HG03457 (cell line): ENCODE measurements around the gene SLFN12L.
"Not testable (repeated sequence)": the region's sequence is repeated elsewhere in the genome, so short reads cannot be mapped to it uniquely, and the experiment has no call there.

Experiments used
- ATAC-seq: cut with Tn5 transposase; IDR thresholded peaks from one replicate; pipeline ENCODE4 v1.9.1; 2021; ENCODE audit warnings: moderate number of reproducible peaks; ENCODE audit not compliant: unreplicated experiment

The SLFN12L gene

GRCh38 chr17:35543856-35544255, 6.4 kb upstream of the SLFN12L start:
- ATAC-seq, result no peak

DNA sequence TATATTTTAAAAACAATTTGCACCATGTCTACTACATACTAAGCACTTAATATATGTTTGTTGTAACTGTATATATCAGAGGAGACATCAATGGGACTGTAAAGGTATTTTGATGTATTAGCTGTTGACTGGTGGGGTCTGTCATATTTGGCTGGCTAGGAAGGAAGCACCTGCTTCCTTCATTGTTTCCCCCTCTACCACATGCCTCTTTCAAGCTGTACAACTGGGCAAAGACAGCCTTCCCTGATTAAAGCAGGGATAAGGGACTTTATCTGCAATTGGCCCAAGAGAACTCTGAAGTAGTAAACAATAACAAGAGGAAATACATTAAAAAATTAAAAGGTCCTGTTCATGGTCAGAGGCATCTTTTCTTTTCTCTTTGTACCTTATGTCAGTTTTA, 5.5 kb upstream of the SLFN12L start:
- ATAC-seq, result no peak

- no peak for ATAC-seq
Measured at GRCh38 chr17:35541434-35541833, 4.0 kb upstream of the SLFN12L start.

DNA sequence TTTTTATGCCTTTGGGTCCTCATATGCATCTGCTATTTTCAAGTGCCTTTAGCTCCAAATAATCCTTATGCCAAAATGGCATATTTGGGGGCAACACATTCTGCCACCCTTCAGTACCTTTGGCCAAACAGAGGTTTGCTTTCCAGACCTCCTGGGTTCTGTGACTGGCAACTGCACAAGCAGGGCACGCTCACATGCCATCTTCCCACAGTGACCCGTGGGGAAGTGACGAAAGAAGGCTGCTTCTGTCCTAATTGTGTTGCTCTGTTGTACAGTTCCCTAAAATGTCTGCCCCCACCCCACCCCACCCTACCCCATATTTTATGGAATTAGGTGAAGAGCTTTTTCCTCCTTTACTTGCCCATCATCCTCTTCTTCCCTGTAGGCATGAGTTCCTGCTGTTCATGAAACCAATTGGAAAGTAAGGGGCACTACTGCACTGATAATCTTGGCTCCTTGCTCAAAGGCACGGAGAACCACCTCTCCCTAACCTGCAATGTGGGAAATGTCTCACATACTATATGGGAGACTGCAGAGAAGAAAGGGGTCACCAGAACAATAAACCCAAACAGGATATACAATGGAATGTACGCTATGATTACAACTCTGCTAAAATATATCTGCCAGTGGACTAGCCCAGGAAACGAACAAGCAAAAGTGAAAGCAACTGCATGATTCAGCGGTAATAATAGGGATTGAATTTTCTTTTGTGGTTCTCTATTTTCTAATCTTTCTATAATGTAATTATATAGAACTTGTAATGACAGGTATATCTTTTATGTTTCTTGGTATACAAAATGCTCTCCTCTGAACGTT, 3.3 kb upstream of the SLFN12L start:
- no peak for ATAC-seq

DNA sequence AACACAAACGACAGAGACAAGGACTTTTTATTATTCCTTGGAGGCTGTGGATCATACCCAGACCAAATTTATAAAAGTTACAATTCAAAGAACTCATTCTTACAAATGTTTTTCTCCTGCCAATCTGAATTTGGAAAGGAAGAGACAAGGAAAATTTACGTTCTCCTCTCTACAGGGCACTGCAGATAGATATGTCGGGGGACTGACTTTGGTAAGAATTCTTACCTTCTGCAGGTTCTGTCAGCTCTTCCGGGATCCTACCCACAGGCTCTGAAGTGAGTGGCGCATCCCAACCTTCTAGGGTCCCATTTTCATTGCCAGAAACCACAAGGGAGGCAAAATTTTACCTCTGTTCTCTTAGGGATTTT, 2.2 kb upstream of the SLFN12L start:
- ATAC-seq, result no peak

DNA sequence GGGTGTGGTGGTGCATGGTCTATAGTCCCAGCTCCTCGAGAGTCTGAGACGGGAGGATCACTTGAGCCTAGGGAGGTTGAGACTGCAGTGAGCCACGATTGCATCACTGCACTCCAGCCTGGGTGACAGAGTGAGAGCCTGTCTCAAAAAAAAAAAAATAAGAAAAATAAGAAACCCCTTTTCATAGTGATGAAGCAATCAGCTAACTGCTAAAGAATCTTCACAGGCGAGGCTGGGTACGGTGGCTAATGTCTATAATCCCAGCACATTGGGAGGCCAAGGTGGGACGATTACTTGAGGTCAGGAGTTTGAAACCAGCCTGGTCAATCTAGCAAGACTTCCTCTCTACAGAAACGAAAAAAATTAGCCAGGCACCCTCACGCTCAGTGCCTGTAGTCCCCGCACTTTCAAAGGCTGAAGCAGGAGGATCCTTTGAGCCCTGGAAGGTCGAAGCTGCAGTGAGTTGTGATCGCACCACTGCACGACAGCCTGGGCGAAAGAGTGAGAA, 760 bp downstream of the SLFN12L start:
- ATAC-seq, result no peak

DNA sequence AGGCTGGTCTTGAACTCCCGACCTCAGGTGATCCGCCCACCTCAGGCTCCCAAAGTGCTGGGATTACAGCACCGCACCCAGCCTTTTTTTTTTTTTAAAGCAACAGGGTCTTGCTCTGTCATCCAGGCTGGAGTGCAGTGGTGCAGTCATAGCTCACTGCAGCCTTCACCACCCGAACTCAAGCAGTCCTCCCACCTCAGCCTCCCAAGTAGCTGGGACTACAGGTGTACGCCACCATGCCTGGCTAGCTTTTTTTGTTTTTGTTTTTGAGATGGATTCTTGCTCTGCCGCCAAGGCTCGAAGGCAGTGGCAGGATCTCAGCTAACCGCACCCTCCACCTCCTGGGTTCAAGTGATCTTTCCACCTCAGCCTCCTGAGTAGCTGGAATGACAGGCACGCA, 2.1 kb downstream of the SLFN12L start:
- not testable (repeated sequence) for ATAC-seq

DNA sequence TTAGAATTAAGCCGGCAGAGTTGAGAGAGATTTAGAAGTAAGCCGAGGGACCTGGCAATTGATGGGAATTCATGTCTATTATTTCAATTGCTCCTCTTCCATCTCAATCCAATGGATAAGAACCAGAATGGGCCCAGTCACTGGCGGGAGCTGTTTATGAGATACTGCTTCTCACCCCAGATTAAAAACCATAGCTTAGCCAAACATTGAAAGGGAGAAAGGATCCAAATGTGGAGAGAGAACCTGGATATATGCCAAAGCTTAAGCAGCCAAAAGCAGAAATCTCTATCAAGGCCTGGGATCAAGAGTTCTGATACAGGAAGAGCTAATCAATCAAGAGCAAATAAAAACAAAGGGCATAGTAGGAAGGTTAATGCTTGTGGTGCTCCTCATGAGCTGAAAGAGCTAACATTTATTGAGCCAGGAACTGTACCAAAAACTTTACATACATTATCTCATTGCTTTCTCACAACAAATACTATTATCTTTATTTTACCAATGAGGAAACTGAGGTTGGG, 2.8 kb downstream of the SLFN12L start:
- ATAC-seq, result no peak

DNA sequence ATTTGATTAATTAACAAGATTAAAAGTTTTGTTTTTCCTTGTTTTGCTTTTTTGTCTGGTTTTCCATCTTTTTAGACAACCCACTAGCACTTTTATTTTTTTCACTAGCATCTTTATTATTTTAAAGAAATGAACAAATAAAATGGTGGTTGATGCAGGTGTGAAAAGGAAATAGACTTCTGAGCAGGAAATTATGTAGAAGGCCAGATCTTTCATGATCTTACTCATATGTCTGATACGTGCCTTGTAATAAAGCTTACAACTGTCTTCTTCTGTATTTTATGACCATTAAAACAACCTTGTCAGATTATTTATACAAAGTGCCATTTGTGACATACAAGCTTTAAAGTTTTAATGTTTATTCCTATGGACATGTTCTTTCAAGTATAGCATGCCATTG, 6.3 kb downstream of the SLFN12L start:
- no peak for ATAC-seq

DNA sequence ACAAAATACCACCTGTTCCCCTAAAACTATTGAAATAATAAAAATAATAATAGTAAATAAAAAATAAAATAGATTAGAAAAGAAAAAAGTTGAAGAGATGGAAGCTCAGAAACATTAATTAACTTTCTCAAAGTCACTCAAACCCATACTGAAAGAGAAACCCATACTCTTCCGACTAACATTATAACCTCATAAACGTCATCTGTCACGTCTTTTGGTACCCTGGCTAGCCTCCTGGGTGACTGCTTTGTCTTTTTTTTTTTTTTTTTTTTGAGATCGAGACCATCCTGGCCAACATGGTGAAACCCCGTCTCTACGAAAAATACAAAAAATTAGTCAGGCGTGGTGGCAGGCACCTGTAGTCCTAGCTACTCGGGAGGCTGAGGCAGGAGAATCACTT, 7.6 kb downstream of the SLFN12L start:
- no peak for ATAC-seq

DNA sequence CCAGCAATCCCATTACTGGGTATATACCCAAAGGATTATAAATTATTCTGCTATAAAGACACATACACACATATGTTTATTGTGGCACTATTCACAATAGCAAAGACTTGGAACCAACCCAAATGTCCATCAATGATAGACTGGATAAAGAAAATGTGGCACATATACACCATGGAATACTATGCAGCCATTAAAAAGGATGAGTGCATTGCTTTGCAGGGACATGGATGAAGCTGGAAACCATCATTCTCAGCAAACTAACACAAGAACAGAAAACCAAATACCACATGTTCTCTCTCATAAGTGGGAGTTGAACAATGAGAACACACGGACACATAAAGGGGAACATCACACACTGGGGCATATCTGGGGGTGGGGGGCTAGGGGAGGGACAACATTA, 8.2 kb downstream of the SLFN12L start:
- ATAC-seq, result not testable (repeated sequence)

DNA sequence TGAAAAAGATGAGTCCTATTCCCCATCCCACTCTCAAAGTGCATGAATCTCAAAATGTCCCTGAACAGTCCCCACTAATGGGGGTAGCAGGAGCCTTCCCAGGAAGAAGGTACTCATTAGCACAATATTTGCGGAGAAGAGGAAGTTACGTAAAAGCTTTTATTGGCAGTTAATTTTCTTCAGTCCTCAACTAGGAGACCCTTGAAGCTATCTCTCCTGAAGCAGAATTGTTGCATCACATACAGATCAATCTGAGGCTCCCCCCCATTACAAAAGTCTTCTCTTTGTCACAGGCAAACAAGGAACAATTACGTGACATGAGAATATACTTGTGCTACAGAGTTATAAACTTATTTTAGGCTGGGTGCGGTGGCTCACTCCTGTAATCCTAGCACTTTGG, 14.2 kb downstream of the SLFN12L start:
- no peak for ATAC-seq

DNA sequence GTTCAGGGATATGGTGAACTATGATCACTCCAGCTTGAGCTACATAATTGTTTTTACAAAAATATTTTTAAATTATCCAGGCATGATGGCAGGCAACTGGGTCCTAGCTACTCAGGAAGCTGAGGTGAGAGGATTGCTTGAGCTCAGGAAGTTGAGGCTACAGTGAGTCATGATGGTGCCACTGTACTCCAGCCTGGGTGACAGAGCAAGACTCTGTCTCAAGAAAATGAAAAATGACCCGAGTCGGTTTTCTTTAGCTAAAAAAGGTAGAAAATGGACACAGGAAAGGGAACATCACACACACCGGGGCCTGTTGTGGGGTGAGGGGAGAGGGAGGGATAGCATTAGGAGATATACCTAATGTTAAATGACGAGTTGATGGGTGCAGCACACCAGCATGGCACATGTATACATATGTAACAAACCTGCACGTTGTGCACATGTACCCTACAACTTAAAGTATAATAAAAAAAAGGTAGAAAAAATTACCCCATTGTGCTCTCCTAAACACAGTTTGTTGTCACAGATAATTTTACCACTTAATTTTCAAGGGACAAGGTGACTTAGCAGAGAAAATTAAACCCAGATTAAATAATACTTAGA, 15.7 kb downstream of the SLFN12L start:
- not testable (repeated sequence) for ATAC-seq

DNA sequence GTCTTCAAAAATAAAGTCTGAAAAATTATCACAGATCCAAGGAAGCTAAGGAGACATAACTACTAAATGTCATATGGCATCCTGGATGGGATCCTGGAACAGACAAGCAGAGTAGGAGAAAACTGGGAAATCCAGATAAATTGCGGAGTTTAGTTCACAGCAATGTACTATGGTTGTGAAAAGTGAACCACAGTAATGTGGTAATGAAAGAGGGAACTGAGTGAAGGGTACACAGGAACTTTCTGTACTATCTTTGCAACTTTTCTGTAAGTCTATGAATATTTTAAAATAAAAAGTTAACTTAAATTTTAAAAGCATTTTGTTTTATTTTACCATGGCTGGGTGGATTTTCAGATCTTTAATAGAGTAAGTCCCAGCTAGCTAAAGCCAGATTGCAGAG, 16.3 kb downstream of the SLFN12L start:
- ATAC-seq, result no peak

GRCh38 chr17:35519906-35520442, 17.5 kb downstream of the SLFN12L start:
- no peak for ATAC-seq

DNA sequence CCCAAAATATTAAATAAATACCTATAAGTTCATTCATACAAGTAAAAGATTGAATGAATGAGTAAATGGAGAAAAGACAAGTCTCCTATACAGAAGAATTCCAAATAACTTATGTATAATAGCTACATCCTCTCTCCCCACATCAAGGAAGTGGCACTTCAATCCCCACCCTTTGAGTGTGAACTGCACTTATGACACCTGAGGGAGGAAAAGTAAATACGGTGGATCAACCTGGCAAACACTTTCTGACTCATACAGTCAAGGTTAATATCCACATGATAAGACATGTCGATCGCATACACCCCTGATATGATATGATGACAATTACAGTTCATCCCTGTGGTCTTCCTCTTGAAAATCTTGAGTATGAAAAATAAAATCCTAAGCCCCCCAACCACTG, 18.0 kb downstream of the SLFN12L start:
- no peak for ATAC-seq

DNA sequence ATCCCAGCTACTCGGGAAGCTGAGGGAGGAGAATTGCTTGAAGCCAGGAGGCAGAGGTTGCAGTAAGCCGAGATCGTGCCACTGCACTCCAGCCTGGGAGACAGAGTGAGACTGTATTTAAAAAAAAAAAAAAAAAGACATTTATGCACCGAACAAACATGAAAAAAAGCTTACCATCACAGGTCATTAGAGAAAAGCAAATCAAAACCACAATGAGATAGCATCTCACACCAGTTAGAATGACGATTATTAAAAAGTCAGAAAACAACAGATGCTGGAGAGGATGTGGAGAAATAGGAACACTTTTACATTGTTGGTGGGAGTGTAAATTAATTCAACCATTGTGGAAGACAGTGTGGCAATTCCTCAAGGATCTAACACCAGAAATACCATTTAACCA, 19.0 kb downstream of the SLFN12L start:
- not testable (repeated sequence) for ATAC-seq

DNA sequence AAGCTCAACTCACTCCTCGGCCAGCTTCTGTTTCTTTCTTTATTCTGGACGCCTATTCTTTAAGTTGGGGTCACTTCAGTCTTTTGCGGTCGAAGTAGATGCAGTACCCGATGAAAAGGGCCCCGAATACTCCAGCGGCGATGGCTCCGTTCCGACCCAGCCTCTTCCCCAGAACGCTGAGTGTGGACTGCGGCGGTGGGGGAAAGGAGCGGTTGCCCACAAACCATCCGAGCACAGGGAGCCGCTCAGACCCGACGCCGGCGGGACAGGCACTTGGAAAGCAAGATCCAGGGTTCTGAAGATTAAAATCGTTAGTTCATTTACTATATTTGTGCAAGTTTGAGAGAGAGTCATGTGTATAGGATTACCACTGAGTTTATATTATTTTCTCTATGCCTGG, 22.5 kb downstream of the SLFN12L start:
- no peak for ATAC-seq

GRCh38 chr17:35514564-35514963, 22.9 kb downstream of the SLFN12L start:
- no peak for ATAC-seq

DNA sequence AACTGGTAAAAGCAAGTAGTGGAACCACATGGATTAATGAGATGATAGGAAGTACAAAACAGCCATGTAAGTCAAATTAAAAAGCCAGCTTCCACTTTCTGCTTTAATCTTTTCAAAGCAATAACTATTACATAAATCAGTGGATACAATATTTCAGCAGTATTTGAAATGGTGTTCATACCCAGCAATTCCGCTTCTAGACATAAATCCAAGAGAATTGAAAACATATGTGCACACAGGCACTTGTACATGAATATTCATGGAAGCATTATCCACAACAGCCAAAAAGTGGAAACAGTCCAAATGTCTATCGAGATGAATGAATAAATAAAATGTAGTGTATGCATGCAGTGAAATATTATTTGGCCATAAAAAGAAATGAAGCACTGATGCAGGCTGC, 27.4 kb downstream of the SLFN12L start:
- no peak for ATAC-seq

DNA sequence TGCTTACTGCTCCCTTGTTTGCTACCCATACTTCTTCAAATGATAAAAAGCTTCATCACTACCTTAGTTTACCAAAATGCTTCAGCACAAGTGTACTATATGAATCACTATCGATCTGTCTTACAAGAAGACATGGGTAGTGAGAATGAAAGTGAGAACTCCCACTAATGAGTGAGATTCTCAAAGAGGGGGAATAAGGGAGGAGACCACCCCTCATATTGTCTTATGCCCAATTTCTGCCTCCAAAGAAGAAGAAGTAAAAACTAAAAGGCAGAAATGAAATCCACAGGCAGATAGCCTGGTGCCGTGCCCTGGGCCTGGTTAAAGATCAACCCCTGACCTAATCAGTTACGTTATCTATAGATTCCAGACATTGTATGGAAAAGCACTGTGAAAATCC, 29.8 kb downstream of the SLFN12L start:
- not testable (repeated sequence) for ATAC-seq

DNA sequence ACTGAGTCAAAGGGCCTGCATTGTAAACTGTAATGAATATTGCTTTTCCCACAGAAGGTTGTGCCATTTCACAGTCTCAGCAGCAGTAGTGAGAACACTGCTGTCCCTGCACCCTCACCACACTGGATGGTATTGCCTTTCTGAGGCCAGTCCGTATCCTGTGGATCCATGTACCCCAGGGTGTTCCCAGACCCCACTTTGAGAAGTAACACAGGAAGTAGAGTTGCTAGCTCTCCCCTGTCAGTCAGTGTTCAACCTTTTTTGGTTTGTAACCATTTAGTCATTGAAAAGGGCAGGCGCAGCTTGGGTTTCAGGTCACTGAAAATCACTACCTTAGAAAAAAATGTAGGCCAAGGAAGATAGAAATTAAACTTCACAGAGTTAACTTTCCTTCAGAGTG, 37.9 kb downstream of the SLFN12L start:
- ATAC-seq, result no peak
